Measurements from ENCODE around the gene RTEL1.

- TF ChIP-seq, protein P1, sequence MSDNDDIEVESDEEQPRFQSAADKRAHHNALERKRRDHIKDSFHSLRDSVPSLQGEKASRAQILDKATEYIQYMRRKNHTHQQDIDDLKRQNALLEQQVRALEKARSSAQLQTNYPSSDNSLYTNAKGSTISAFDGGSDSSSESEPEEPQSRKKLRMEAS (IDR thresholded peaks at IDR 0.05): no peak
- TF ChIP-seq EZH2phosphoT487 (IDR thresholded peaks at IDR 0.05; ENCODE audit: borderline replicate concordance): no peak
These were observed 51.0 kb downstream of the RTEL1 start for GRCh38 chr20:63709149-63709527.

Data from HCT116 (cell line).